ENCODE results near the gene LIPC. TPM values are rescaled to one million over a fixed set of nuclear protein-coding genes. Genes with fewer than 3 reads are reported as not detected.

LIPC gene
- total and polyA plus RNA-seq, 2 donors (not counting 3 experiments of a cell fraction or from before 2014, with no cell fraction given) = not detected

- POLR2A ChIA-PET = no interaction called here
- no TSS peak for BruUV-seq (replicated peaks)
- TF ChIP-seq, protein P1, sequence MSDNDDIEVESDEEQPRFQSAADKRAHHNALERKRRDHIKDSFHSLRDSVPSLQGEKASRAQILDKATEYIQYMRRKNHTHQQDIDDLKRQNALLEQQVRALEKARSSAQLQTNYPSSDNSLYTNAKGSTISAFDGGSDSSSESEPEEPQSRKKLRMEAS (IDR thresholded peaks at IDR 0.05; ENCODE audit: insufficient read depth, insufficient read length) = no peak
- no peak for TF ChIP-seq GATA2 (IDR thresholded peaks at IDR 0.05; ENCODE audit: insufficient read depth, insufficient read length, low read depth, low read length)
- no peak for TF ChIP-seq JUN (IDR thresholded peaks at IDR 0.05; ENCODE audit: borderline replicate concordance, insufficient read depth, insufficient read length, low read depth)
- no peak for TF ChIP-seq POLR2A (IDR thresholded peaks at IDR 0.05; ENCODE audit: low read depth, low read length)
- TF ChIP-seq EZH2 (IDR thresholded peaks at IDR 0.05; ENCODE audit: borderline replicate concordance, low read depth, low read length, severe bottlenecking) = no peak
- TF ChIP-seq POLR2AphosphoS5 (IDR thresholded peaks at IDR 0.05; ENCODE audit: insufficient read depth, low read depth, low read length) = no peak
- TF ChIP-seq CTCF (IDR thresholded peaks at IDR 0.05; ENCODE audit: extremely low read depth in 1 of 2, insufficient read depth in 1 of 2, low read depth in 1 of 2, low read length in 2 of 2) = no peak
- TF ChIP-seq MYC (IDR thresholded peaks at IDR 0.05; ENCODE audit: low read depth, low read length) = no peak
- no peak for TF ChIP-seq FOS (IDR thresholded peaks at IDR 0.05; ENCODE audit: borderline replicate concordance, insufficient read depth, low read length)
- Histone ChIP-seq H4K20me1 (replicated peaks; ENCODE audit: control insufficient read depth, extremely low read depth, insufficient read depth, low read length) (no peaks in the 10 kb centered on the region), H3K9me1 (replicated peaks; ENCODE audit: control insufficient read depth, extremely low read depth, insufficient read depth, low read length) (no peaks in the 10 kb centered on the region), H3K79me2 (ENCODE audit: control insufficient read depth, insufficient read depth, low read length) (no peaks in the 10 kb centered on the region), H2AFZ (ENCODE audit: low read depth, low read length) (no peak overlapping the region), H3K27me3 (ENCODE audit: control insufficient read depth in 2 of 2, insufficient read depth in 2 of 2, low read length in 2 of 2) (peaks cover 0 to 3% of the 10 kb centered on the region in 2 experiments), H3K4me1 (ENCODE audit: control insufficient read depth, extremely low read depth, insufficient read depth, low read length) (no peaks in the 10 kb centered on the region), H3K4me2 (ENCODE audit: insufficient read depth, low read length) (no peak overlapping the region), H3K4me3 (replicated peaks in 1 of 3; ENCODE audit: insufficient read depth in 1 of 3, low read depth in 1 of 3, low read length in 3 of 3) (no peak overlapping the region), H3K27ac (ENCODE audit: insufficient read depth, low read depth, low read length) (no peak overlapping the region), H3K9ac (replicated peaks; ENCODE audit: extremely low read depth, insufficient read depth, low read length) (no peak overlapping the region), H3K36me3 (ENCODE audit: control insufficient read depth in 2 of 2, extremely low read depth in 1 of 2, insufficient read depth in 2 of 2, low read length in 2 of 2) (no peaks in the 10 kb centered on the region), H3K9me3 (replicated peaks; ENCODE audit: control insufficient read depth, insufficient read depth, low read length) (no peaks in the 10 kb centered on the region)
- FAIRE-seq (no peak), DNase-seq (ENCODE audit: low read depth, low spot score) (no peak)
- dilution Hi-C loops (cut with MboI; ENCODE audit: extremely low pct_ligation_motif_present, low sequenced_read_pairs) = no loop called here
- CTCF ChIA-PET = interaction anchor here (1.1 to 2.4 kb wide), 2 partner anchors 9 to 11 kb away, joined by 3 to 9 read pairs; no protein-coding TSS in a partner anchor
- intact Hi-C loops (cut with micrococcal nuclease) = no loop called here
Observed at GRCh38 chr15:58495891-58496408, 64.2 kb downstream of the LIPC start.

Data from endothelial cell of umbilical vein (primary cell).